Stimulated activated CD4-positive, alpha-beta T cell treated with anti-CD3 and anti-CD28 coated beads, Interleukin-12 subunit alpha, Interleukin-12 subunit beta, amount 100 ng/mL, for 48 hours (primary cell): ENCODE data around the gene SEMA3B.
"Not testable (repeated sequence)": the region's sequence is repeated elsewhere in the genome, so short reads cannot be mapped to it uniquely, and the experiment has no call there.

Source experiments
- DNase-seq, 3 donors: peaks; one replicate each; pipeline ENCODE4 v3.0.0-alpha.2; 2020; ENCODE audit warnings: low read depth in 2 of 3, low spot score in 1 of 3

SEMA3B gene

DNA sequence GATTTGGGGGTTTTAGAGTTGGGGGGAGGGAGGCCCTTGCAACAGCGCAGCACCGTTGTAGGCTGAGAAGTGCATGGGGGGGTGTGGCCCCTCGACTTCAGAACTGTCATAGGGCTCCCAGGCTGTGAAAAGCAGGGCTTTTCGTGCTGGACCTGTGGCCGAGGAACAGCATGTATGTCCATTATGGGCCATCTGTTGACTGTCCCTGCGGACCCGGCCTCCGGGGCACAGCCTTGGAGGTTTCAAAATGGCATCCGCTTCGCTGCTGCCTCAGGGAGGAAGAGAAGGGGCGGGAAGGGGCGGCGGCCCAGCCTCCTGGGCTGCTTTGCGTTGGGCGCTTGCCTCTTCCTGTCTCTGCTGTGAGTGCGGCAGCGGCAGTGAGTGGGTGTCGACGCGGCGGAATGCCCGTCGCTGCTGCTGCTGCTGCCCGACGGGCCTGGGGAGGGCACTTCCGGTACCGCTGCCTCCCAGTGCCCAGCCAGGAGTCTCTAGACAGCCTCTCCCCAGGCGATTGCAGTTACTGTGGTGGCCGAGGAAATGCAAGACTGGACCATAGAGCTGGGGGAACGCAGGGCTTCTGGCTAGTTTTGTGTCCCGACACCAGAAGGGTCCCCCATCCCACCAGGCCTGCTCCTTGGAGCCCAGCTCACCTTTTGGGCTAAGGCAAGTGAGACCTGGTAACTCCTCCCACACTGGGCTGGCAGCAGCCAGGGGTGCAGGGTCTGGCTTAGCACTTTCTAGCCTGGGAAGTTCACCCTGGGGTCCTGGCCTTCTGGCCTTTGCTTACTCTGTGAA is 31.0 kb upstream of the SEMA3B start:
- peak; percentile 78 to 86 (median 81) for DNase-seq

DNA sequence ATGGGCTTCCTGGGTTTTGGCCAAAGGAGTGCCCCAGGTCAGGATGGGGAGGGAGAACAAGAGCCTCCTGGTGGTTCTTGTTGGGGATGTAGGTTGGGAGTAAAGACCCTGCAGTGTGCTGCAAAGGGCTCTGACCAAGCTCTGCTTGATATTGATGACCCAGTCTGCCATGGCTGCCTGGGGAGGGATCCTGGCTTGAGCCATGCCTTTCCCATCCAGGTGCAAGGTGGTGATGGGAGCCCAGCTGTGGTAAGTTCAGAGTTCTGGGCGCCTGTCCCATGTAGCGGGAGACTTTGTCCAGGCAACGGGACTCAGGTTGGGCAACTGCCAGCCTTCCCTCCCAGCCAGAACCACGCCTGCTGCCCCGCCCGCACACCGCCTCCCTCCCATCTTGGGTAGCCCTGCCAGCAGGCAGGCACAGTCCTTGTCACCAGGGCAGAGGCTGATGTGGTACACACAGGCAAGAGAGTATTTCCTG is 30.4 kb upstream of the SEMA3B start:
- no peak for DNase-seq

DNA sequence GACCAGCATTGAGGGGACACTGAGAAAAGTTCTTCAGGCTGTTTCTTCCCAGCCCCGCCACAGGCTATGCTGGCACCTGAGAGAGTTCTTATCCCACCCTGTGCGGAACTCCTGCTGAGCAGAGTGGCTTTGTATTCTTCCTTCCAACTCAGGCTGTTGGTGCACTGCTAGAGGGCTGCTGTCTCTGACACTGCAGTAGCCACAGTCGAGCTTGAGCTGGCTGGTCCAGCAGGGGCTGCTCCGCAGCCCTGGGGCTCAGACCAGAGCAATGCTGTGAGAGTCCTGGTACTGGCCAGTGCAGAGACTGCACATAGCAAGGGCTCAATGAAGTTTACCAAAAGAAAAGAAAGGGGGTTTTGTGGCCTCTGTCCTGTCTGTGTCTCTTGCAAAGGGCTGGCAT is 29.3 kb upstream of the SEMA3B start:
- no peak for DNase-seq

DNA sequence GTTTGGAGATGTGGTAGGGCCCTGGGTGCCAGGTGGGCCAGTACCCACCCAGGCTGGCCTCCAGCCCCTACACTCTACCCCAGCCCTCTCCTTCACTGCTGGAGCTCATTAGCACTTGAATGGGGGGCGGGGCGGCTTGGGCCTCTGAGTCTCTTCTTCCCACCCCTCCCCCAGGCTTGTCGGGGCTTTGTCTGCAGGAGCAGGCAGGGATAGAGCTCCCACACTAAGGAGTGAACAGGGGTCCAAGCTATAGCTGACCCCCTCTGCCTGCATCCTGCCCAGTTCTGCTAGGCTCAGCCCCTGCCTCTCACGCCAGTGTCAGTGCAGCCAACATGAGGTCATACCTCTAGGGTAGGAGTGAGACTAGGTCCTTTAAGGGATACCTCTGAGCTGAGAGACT is 27.8 kb upstream of the SEMA3B start:
- DNase-seq, result no peak

DNA sequence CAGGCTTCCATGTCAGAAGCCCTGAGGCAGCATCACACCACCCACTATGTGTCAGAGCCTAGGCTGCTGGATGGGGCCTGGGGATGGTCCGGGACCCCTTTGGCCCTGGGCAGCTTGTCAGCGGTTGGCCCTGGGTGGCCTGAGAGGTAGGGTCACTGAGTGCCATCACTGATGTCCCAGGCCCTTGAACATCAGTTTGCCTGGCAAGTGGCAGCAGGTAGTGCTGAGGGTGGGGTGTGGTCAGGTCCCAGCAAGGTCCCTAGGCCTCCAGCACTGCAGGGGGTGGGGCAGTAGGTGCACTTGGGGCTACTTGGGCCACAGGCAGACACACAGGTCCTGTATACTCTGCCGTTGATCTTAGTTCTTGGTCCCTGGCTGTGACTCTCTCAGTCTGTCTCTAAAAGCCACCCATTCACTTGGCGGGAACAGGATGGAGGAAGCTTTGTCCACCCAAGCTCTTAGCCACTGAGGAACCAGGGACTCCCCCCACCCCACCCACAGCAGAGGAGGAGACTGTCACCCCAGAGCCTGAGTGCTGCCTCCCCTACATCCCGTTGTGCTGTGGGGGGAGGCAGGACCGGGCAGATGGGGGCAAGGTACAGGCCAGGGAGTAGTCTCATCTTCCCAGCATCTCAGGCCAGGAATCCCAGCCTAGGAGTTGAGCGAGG is 27.1 kb upstream of the SEMA3B start:
- DNase-seq, result no peak

DNA sequence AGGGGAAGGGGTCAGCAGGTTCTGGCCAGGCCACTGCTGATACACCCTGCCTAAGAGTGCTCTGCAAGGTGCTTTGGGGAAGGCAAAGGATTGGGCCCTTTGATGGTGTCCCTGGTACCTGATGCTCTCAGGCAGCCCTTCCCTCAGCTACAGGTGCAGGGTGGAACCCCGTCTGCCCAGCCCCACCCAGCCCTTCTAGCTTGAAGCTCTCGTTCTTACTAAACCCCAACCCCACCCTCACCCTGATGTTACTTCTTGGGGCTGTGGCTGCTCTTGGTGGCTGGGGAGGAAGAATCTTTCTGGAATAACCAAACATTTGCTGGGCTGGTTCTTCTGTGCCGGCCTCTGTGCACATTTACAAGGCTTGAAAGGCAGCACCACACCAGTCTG is 26.6 kb upstream of the SEMA3B start:
- DNase-seq, result no peak

DNA sequence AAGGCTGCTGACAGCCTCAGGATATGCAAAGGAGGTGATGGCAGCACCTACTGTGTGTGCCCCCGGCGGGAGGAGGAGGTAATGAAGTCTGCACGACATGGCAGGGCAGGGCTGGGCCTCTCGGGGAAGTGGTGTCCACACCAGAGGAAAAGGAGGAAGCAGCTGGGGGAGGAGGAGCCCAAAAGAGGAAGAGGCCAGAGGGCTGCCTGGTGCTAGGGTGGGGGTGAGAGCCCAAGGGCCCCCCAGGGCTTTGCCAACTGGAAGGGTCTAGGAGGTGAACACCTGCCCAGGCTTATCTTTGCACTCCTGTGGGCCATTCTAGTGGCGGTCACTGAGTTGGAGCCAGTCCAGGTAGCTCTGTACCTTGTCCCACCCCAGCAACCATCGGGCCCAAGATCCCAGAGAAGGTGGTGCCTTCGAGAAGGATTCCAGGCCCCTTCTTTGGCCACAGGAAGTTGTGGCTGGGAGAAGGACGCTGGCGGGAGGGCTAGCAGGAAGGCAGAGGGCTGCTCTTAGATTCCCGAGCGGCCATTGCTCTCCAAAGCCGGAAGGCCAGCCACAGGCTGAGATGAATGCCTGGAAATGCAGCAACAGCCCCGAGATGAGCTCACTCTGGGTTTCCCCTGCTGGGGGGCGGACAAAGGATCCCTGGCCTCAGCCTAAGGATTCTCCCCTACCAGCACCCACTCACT is 25.9 kb upstream of the SEMA3B start:
- DNase-seq, result peak in 1 of 3 donors; percentile 40

- no peak for DNase-seq
Measured at GRCh38 chr3:50243543-50243895, 25.4 kb upstream of the SEMA3B start.

DNA sequence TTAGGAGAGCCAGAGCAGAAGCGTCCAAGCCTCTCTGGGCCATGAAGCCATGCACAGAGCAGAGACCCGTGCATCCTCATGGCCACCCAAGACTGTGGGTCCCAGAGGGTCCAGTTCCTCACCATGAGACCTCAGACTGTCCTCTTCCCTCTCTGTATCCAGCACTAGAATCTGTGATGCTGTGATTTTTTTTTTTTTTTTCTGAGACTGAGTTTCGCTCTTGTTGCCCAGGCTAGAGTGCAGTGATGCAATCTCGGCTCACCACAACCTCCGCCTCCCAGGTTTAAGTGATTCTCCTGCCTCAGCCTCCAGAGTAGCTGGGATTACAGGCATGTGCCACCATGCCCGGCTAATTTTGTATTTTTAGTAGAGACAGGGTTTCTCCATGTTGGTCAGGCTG is 24.1 kb upstream of the SEMA3B start:
- DNase-seq, result not testable (repeated sequence)

- DNase-seq, result no peak
Measured at GRCh38 chr3:50245251-50245745, 23.6 kb upstream of the SEMA3B start.

DNA sequence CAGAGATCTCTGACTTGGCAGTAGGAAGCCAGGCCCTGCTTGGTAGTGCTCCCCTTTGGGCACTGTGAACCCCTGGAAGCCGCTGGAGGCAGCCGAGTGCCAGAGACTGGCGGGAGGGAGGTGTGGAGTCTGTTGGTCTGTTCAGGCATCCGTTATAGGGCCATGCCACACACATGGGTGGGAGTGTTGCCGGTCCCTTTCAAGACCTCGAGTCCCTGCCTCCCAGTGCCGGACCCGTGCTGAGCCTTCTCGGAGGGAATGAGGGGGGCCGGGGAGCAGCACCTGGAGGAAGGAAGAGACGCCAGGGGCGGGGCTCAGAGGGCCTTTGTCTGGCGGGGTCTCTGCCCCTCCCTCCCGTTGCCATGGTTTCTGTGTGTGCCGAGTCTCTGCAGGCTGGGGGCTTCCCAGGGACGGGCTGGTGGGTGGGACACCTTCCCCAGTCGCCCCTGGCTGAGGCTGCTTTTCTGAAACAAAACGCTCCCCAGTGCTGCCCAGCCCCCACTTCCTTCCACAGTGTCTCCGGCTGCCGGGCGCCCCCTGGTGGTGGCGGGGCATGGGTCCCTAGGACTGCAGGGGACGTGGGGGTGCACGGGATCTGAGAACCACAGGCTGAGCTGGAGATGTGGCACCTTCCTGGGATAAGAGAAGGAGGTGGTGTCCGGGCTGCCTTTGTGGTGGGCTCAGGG is 23.0 kb upstream of the SEMA3B start:
- DNase-seq, result peak; percentile 87 to 98 (median 95)

DNA sequence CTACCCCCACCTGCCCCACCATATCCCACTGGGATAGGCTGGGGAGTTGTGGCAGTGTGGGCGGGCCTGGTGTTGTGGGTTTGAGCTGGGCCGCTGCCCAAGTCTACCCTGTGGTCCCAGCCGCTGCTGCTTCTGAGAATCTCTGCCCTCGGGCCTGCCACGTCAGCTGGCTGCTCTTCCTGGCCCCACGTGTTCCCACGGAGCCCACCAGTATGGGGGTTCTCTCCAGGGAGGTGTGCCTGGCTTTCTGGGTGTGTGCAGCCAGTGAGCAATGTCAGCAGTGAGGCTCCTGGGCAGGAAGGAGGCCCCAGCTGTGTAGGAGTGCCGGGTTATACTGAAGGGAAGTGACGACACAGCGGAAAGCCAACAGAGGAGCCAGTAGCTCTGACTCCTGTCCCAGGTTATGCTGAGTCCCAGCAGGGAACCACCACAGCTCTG is 22.4 kb upstream of the SEMA3B start:
- DNase-seq, result peak; percentile 80 to 85 (median 80)

DNA sequence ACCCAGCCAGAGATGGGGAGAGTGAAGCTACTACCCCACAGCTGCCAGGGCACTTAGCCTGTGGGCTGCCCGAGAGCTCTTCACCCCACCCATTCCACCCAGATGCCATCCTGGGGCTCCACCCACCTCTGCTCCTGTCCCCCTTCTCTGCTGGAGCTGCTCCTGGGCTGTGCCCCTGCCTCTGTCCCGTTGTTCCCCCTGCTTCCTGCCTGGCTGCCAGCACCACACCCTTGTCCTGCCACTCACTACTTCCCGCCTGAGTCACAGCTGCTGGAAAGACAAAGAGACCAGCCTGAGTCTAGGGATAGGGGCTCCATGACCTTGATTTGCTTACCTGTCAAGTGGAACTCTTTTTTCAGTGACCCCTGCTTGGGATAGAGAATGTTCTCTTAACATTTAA is 20.6 kb upstream of the SEMA3B start:
- no peak for DNase-seq

- DNase-seq, result no peak
Measured at GRCh38 chr3:50249457-50249856, 19.5 kb upstream of the SEMA3B start.

DNA sequence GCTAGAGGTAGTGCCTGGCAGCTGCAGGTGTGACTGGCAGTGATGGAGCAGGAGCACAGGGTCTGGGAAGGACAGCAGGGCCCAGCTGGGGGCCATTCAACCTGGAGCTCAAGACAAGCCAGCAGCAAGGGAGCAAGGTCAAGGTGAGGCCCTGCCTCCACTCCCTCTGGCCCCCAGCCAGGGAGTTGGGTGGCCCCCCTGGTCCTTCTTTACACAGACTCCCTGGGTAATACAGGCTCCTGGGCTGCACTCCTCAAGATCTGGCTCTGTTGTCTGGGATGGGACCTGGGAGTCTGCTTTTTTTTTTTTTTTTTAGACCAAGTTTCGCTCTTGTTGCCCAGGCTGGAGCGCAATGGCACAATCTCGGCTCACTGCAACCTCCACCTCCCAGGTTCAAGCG is 18.4 kb upstream of the SEMA3B start:
- DNase-seq, result no peak

GRCh38 chr3:50251220-50251619 is 17.7 kb upstream of the SEMA3B start:
- DNase-seq, result no peak

DNA sequence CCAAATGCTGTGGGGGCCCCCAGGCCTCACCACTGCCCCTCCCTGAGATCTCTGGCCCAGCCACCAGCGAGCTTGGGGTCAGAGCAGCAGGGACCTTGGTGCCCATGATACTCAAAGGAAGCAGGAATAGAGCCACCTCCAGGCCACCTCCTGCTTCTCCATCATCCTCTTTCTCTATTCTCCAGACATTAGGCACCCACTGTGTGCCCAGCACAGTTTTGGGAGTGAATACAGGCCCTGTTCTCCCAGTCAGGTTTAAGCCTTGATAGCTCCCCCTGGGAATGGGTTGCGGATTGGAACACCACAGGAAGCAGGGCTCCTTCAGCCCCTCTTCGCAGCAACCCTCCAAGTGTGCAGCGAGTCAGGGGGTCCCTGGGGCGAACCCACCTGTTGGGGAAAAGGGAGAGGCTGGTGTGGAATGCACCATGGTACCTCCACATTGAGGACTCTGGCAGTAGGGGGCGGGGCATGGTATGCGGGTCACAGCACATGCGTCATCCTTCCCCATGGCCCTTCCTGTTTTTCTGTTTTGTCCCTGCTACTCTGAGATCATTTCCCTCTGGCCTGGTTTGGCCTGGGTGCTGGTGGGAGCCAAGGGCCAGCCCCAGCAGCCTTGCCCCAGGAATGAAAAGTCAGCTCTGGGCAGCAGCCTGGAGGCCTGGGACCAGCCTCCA is 14.2 kb upstream of the SEMA3B start:
- no peak for DNase-seq

DNA sequence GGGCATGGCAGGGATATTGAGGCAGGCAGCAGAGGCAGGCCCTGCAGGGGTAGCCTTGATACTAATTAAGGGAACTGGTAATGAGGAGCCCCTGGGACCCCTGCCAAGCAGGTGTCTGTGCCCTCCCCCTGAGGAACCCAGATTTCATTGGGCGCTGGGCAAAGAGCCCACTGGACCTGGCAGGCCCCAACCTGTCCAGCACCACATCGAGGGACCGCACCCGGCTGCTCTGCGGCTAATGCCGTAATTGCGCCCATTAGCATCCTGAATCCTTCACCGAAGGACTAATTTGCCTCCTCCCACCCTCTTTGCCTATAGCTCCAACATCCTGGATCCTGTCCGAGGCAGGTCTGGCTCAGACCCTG is 13.7 kb upstream of the SEMA3B start:
- DNase-seq, result no peak

DNA sequence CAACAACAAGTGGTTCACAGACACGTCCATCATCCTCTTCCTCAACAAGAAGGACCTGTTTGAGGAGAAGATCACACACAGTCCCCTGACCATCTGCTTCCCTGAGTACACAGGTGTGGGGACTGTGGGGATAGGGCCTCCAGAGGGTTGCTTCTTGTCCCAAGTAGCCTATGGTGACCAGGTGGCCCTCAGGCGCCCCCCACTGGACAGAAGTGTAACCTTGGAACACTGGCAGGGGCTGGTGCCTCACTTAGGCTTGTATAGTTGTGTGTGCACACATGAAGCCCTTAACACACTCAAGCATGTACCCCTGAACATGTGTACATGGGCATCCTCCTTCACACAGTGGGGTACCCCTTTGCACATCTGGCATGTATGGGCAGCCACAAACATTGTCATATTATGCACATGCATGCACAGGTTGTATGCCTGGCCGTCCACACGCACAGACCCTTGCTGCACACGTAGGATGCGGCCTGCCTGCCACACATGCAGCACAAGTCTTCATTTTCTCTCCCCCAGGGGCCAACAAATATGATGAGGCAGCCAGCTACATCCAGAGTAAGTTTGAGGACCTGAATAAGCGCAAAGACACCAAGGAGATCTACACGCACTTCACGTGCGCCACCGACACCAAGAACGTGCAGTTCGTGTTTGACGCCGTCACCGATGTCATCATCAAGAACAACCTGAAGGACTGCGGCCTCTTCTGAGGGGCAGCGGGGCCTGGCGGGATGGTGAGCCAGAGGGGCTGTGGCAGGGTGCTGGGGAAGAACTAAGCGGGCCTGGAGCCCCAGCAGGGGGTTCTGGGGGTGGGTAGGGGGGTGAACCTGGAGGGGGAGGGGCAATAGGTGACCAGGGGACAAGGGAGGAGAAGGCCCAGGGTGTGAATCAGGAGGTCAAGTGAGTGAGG is 11.7 kb upstream of the SEMA3B start:
- no peak for DNase-seq
